HCT116 (cell line): ENCODE data around the gene CAMTA2. TPM values are rescaled to one million over a fixed set of nuclear protein-coding genes. Genes with fewer than 3 reads are reported as not detected.

Experiments used
- ATAC-seq: fragments of 200-7000 bp; cut with Tn5 transposase; 2 replicates; pipeline ENCODE4 v1.9.1; 2020; ENCODE audit warnings: mild to moderate bottlenecking, moderate library complexity
- BruUV-seq: library from RNA; stranded (reverse); fragments of 400-500 nt; replicated peaks from 2 replicates; lab custom pipeline; 2021; lab: Mats Ljungman, UMichigan
- CTCF ChIA-PET: fragments of 300-600 bp; sonication (Branson Sonifier 250); formaldehyde crosslinking; loops from one replicate; lab custom pipeline; 2021; ENCODE audit warnings: antibody characterized with exemption; lab: Charles Lee
- POLR2A ChIA-PET: fragments of 300-600, 350-600 bp; sonication (Branson Sonifier 250); formaldehyde crosslinking; loops from one replicate; lab custom pipeline; 2021; ENCODE audit warnings: antibody characterized with exemption; lab: Charles Lee
- RAD21 ChIA-PET, 2 experiments: fragments of 300-600 bp; sonication (Branson Sonifier 250); formaldehyde crosslinking; loops; one replicate each; lab custom pipeline; 2023; ENCODE audit warnings: low total read pairs in 2 of 2; ENCODE audit not compliant: uncharacterized antibody in 2 of 2, unreplicated experiment in 2 of 2, low non-redundant PET in 1 of 2; lab: Charles Lee
- DNase-seq: peaks from one replicate; pipeline ENCODE4 v3.0.0-alpha.2; 2010; ENCODE audit warnings: low read depth, low spot score
- H2AFZ ChIP-seq: fragments of 200-600 bp; shearing (Covaris generic), sonication (generic); 2 replicates; pipeline ENCODE4 v1.6.1; 2017; ENCODE audit warnings: low read depth, mixed run types, mixed read lengths, antibody characterized with exemption, low read length; ENCODE audit not compliant: poor library complexity, severe bottlenecking
- H3K27ac ChIP-seq: 2 replicates; pipeline ENCODE4 v1.5.1; 2012; ENCODE audit warnings: low read depth, low read length
- H3K27me3 ChIP-seq: fragments of 200-600 bp; sonication (generic); 2 replicates; pipeline ENCODE4 v1.6.1; 2016; ENCODE audit warnings: mixed run types, low read length, mixed read lengths; ENCODE audit not compliant: insufficient read depth
- H3K36me3 ChIP-seq, 2 experiments: fragments of 200-500 bp in 1 of 2; fragments of 200-600 bp in 1 of 2; sonication (Bioruptor generic) in 1 of 2; sonication (generic) in 1 of 2; 2 replicates each; pipeline versions ENCODE4 v1.5.1 to v1.6.1; 2014 to 2016; ENCODE audit warnings: low read length in 2 of 2, inconsistent platforms in 1 of 2, mixed read lengths in 1 of 2, mixed run types in 1 of 2; ENCODE audit not compliant: insufficient read depth in 2 of 2, control insufficient read depth in 1 of 2
- H3K4me1 ChIP-seq, 2 experiments: fragments of 200-600 bp in 1 of 2; sonication (generic) in 1 of 2; 2 replicates each; pipeline versions ENCODE4 v1.5.1 to v1.6.1; 2012 to 2017; ENCODE audit warnings: low read length in 2 of 2, inconsistent platforms in 1 of 2, mild to moderate bottlenecking in 1 of 2, mixed read lengths in 1 of 2, mixed run types in 1 of 2, moderate library complexity in 1 of 2; ENCODE audit not compliant: insufficient read depth in 2 of 2, control insufficient read depth in 1 of 2
- H3K4me2 ChIP-seq: fragments of 200-600 bp; sonication (generic); 2 replicates; pipeline ENCODE4 v1.6.1; 2017; ENCODE audit warnings: mixed run types, low read length, mixed read lengths
- H3K4me3 ChIP-seq, 2 experiments: fragments of 200-600 bp in 1 of 2; sonication (generic) in 1 of 2; replicated peaks in 1 of 2; 2 replicates each; pipeline ENCODE4 v1.5.1; 2011 to 2016; ENCODE audit warnings: low read length in 2 of 2, control low read depth in 1 of 2, low read depth in 1 of 2, mild to moderate bottlenecking in 1 of 2, mixed read lengths in 1 of 2, mixed run types in 1 of 2
- H3K79me2 ChIP-seq: fragments of 200-600 bp; sonication (generic); 2 replicates; pipeline ENCODE4 v1.6.1; 2017; ENCODE audit warnings: mild to moderate bottlenecking, mixed run types, low read length, moderate library complexity, mixed read lengths; ENCODE audit not compliant: insufficient read depth
- H3K9ac ChIP-seq: fragments of 200-600 bp; sonication (generic); 2 replicates; pipeline ENCODE4 v1.6.1; 2016; ENCODE audit warnings: low read length, mixed read lengths
- H3K9me2 ChIP-seq: fragments of 200-600 bp; sonication (generic), shearing (Covaris generic); 2 replicates; pipeline ENCODE4 v1.6.1; 2017; ENCODE audit warnings: mixed run types, mild to moderate bottlenecking, moderate library complexity; ENCODE audit not compliant: insufficient read depth
- H3K9me3 ChIP-seq, 2 experiments: fragments of 200-500 bp in 1 of 2; fragments of 200-600 bp in 1 of 2; sonication (Bioruptor generic) in 1 of 2; sonication (generic) in 1 of 2; 2 replicates each; pipeline ENCODE4 v1.6.1; 2014 to 2017; ENCODE audit warnings: low read length in 2 of 2, mixed read lengths in 2 of 2, inconsistent platforms in 1 of 2, low read depth in 1 of 2, mild to moderate bottlenecking in 1 of 2, mixed run types in 1 of 2, moderate library complexity in 1 of 2; ENCODE audit not compliant: control insufficient read depth in 1 of 2, insufficient read depth in 1 of 2
- H4K20me1 ChIP-seq: fragments of 200-600 bp; sonication (generic), shearing (Covaris generic); 2 replicates; pipeline ENCODE4 v1.6.1; 2017; ENCODE audit warnings: mixed run types, mild to moderate bottlenecking, moderate library complexity; ENCODE audit not compliant: insufficient read depth
- CEBPB ChIP-seq: IDR thresholded peaks from 2 replicates; pipeline ENCODE4 v1.6.1; 2012; ENCODE audit warnings: low read depth
- CTCF ChIP-seq, 3 experiments: fragments of 200-600 bp in 1 of 3; sonication (generic) in 1 of 3; IDR thresholded peaks in 2 of 3; conservative IDR thresholded peaks in 1 of 3; 2 replicates each; pipeline ENCODE4 v1.5.1; 2012 to 2017; ENCODE audit warnings: low read depth in 2 of 3, low read length in 2 of 3, antibody characterized with exemption in 1 of 3, borderline replicate concordance in 1 of 3, control low read depth in 1 of 3, mild to moderate bottlenecking in 1 of 3, mixed read lengths in 1 of 3, mixed run types in 1 of 3, moderate library complexity in 1 of 3; ENCODE audit not compliant: insufficient read depth in 1 of 3
- EGR1 ChIP-seq: IDR thresholded peaks from 2 replicates; pipeline ENCODE4 v1.6.1; 2012; ENCODE audit warnings: low read depth
- EZH2 ChIP-seq: fragments of 200-600 bp; sonication (generic); IDR thresholded peaks from 2 replicates; pipeline ENCODE4 v1.6.1; 2017; ENCODE audit warnings: antibody characterized with exemption, mixed run types
- FOSL1 ChIP-seq: IDR thresholded peaks from 2 replicates; pipeline ENCODE4 v1.6.1; 2012; ENCODE audit warnings: low read depth
- JUND ChIP-seq: IDR thresholded peaks from 2 replicates; pipeline ENCODE4 v1.6.1; 2012
- MAX ChIP-seq: IDR thresholded peaks from 2 replicates; pipeline ENCODE4 v1.6.1; 2012
- POLR2A ChIP-seq: IDR thresholded peaks from 2 replicates; pipeline ENCODE4 v1.7.0; 2011; ENCODE audit warnings: borderline replicate concordance; ENCODE audit not compliant: insufficient read depth, insufficient read length; ENCODE audit errors: extremely low read depth
- POLR2AphosphoS5 ChIP-seq: IDR thresholded peaks from 2 replicates; pipeline ENCODE4 v1.6.1; 2011; ENCODE audit warnings: mild to moderate bottlenecking, low read depth, low read length, moderate library complexity
- RAD21 ChIP-seq: IDR thresholded peaks from 2 replicates; pipeline ENCODE4 v1.6.1; 2012; ENCODE audit warnings: low read depth, mild to moderate bottlenecking
- SIN3A ChIP-seq: IDR thresholded peaks from 2 replicates; pipeline ENCODE4 v1.6.1; 2012; ENCODE audit warnings: low read depth
- SP1 ChIP-seq: IDR thresholded peaks from 2 replicates; pipeline ENCODE4 v1.6.1; 2012; ENCODE audit warnings: low read depth
- TCF7L2 ChIP-seq: IDR thresholded peaks from 2 replicates; pipeline ENCODE4 v1.7.0; 2011; ENCODE audit warnings: borderline replicate concordance, inconsistent platforms; ENCODE audit not compliant: insufficient read depth, insufficient read length; ENCODE audit errors: extremely low read depth
- YY1 ChIP-seq: IDR thresholded peaks from 2 replicates; pipeline ENCODE4 v1.6.1; 2011; ENCODE audit warnings: low read length, low read depth, moderate library complexity, mild to moderate bottlenecking; ENCODE audit not compliant: insufficient replicate concordance; ENCODE audit errors: extremely low read depth
- ZFX ChIP-seq: fragments of 450-650 bp; IDR thresholded peaks from 2 replicates; pipeline ENCODE4 v1.6.1; 2017
- ZNF274 ChIP-seq: fragments of 200-500 bp; sonication (Bioruptor generic); IDR thresholded peaks from 2 replicates; pipeline ENCODE4 v1.6.1; 2014; ENCODE audit warnings: mild to moderate bottlenecking, low read depth, low read length, inconsistent platforms
- intact Hi-C: fragments of 100-400 bp; cut with micrococcal nuclease; formaldehyde crosslinking; loops from 2 replicates; pipeline ENCODE4 v1.10.0; 2022
- total RNA-seq: library from RNA; stranded (reverse); gene quantifications from one replicate; pipeline ENCODE4 v1.2.1, GENCODE V29; 2021; ENCODE audit not compliant: unreplicated experiment
- TF ChIP-seq, protein P1 (sequence below): IDR thresholded peaks from 2 replicates; pipeline ENCODE4 v1.6.1; 2012; ENCODE audit warnings: low read depth

CAMTA2 gene
- total RNA-seq, 1 experiment from 2014 or later, result 37.8 TPM

DNA sequence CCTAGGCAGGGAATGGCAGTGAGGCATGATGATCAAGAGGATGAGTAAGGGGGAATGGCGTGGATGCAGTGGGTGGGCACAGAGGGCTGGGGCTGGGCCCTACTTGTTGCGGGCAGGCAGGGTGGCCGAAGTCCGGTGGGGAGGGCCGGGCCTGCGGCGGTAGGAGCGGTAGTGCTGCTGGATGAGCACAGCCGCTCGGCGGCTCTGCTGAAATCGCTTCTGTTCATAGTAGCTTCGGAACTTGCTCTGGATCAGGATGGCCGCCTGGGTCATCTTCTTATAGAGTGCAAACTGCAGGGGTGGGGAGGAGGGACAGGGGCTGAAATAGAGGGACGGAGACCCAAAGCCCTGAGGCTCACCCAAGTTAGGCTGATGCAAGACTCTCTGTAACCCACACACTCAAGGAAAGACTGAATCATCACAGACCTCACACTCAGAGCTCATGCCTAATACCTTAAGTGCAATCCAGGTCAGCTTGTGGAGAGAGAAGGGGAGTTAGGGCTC, 18.4 kb downstream of the CAMTA2 start:
- no peak for ATAC-seq
- Histone ChIP-seq H3K27me3 (no peaks in the 10 kb centered on the region), H3K36me3 (peaks cover 4 to 18% of the 10 kb centered on the region in 2 experiments; a peak in 3 of 4 replicates), H3K9ac (peak overlapping the region; percentile 80), H3K9me2 (no peaks in the 10 kb centered on the region), H2AFZ (no peak overlapping the region), H3K79me2 (peaks cover 13% of the 10 kb centered on the region; the same call in 1 of the 2 replicates), H3K9me3 (no peaks in the 10 kb centered on the region), H3K27ac (peak overlapping the region; percentile 90), H4K20me1 (no peaks in the 10 kb centered on the region), H3K4me3 (peak overlapping the region; percentile 1 to 70; a peak in 3 of 4 replicates), H3K4me2 (peak overlapping the region; percentile 84), H3K4me1 (peaks cover 19 to 33% of the 10 kb centered on the region in 2 experiments)
- intact Hi-C loops, result no loop called here
- no peak for TF ChIP-seq YY1
- TF ChIP-seq SIN3A, result no peak
- TF ChIP-seq MAX, result no peak; the same call in none of the 2 replicates
- peak; percentile 78 for TF ChIP-seq SP1
- peak; percentile 70 for TF ChIP-seq POLR2AphosphoS5
- no peak for TF ChIP-seq CTCF (IDR thresholded peaks at IDR 0.05 in 2 of 3, conservative IDR thresholded peaks at IDR 0.05 in 1 of 3; ENCODE audit: borderline replicate concordance in 1 of 3, insufficient read depth in 1 of 3, low read depth in 2 of 3, low read length in 2 of 3)
- no peak for TF ChIP-seq ZFX
- 0 out of 2 replicates have a peak, but pooled peaks have one; percentile 45 for TF ChIP-seq EGR1
- no peak for TF ChIP-seq TCF7L2
- no peak for TF ChIP-seq ZNF274
- TF ChIP-seq, protein P1, sequence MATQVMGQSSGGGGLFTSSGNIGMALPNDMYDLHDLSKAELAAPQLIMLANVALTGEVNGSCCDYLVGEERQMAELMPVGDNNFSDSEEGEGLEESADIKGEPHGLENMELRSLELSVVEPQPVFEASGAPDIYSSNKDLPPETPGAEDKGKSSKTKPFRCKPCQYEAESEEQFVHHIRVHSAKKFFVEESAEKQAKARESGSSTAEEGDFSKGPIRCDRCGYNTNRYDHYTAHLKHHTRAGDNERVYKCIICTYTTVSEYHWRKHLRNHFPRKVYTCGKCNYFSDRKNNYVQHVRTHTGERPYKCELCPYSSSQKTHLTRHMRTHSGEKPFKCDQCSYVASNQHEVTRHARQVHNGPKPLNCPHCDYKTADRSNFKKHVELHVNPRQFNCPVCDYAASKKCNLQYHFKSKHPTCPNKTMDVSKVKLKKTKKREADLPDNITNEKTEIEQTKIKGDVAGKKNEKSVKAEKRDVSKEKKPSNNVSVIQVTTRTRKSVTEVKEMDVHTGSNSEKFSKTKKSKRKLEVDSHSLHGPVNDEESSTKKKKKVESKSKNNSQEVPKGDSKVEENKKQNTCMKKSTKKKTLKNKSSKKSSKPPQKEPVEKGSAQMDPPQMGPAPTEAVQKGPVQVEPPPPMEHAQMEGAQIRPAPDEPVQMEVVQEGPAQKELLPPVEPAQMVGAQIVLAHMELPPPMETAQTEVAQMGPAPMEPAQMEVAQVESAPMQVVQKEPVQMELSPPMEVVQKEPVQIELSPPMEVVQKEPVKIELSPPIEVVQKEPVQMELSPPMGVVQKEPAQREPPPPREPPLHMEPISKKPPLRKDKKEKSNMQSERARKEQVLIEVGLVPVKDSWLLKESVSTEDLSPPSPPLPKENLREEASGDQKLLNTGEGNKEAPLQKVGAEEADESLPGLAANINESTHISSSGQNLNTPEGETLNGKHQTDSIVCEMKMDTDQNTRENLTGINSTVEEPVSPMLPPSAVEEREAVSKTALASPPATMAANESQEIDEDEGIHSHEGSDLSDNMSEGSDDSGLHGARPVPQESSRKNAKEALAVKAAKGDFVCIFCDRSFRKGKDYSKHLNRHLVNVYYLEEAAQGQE, result no peak
- TF ChIP-seq EZH2, result no peak
- TF ChIP-seq CEBPB, result peak; percentile 83; the same call in 1 of the 2 replicates
- no peak for TF ChIP-seq RAD21
- no peak for TF ChIP-seq POLR2A
- TF ChIP-seq FOSL1, result peak; percentile 78
- TF ChIP-seq JUND, result peak; percentile 76
- ChIA-PET RAD21 (interaction anchor here in 1 of 2 experiments (0.5 kb wide), 1 partner anchor 14 kb away, joined by 6 read pairs; no protein-coding TSS in a partner anchor), CTCF (no interaction called here), POLR2A (interaction anchor here (0.8 to 5.0 kb wide), 5 partner anchors 15 to 29 kb away, joined by 3 to 45 read pairs (median 7); partner anchors contain the start of genes CAMTA2, ENO3, PFN1 and RNF167)
- no TSS peak for BruUV-seq
- DNase-seq, result no peak
